IPS DF 19.7 (cell line): Measurements from ENCODE around the gene SUCLG2.

ENCODE experiments used
- DNase-seq: peaks from one replicate; pipeline ENCODE4 v3.0.0-alpha.2; 2013; ENCODE audit warnings: low read depth, low spot score

The SUCLG2 gene

GRCh38 chr3:67509471-67510075, 144.8 kb downstream of the SUCLG2 start:
- no peak for DNase-seq

GRCh38 chr3:67507584-67507983, 146.8 kb downstream of the SUCLG2 start:
- DNase-seq = no peak

GRCh38 chr3:67500709-67501108, 153.7 kb downstream of the SUCLG2 start:
- no peak for DNase-seq

GRCh38 chr3:67497746-67498145, 156.7 kb downstream of the SUCLG2 start:
- no peak for DNase-seq

- DNase-seq = no peak
Measured at GRCh38 chr3:67495751-67496150, 158.7 kb downstream of the SUCLG2 start.

- DNase-seq = no peak
Measured at GRCh38 chr3:67493808-67494207, 160.6 kb downstream of the SUCLG2 start.

- no peak for DNase-seq
Measured at GRCh38 chr3:67490658-67491057, 163.8 kb downstream of the SUCLG2 start.

GRCh38 chr3:67489816-67490215, 164.6 kb downstream of the SUCLG2 start:
- no peak for DNase-seq

GRCh38 chr3:67487564-67488114, 166.8 kb downstream of the SUCLG2 start:
- no peak for DNase-seq

GRCh38 chr3:67486883-67487282, 167.5 kb downstream of the SUCLG2 start:
- DNase-seq = no peak

GRCh38 chr3:67484085-67484484, 170.3 kb downstream of the SUCLG2 start:
- DNase-seq = no peak

- DNase-seq = no peak
Measured at GRCh38 chr3:67481126-67481525, 173.3 kb downstream of the SUCLG2 start.

GRCh38 chr3:67478423-67478822, 176.0 kb downstream of the SUCLG2 start:
- DNase-seq = no peak

- no peak for DNase-seq
Measured at GRCh38 chr3:67474311-67474710, 180.1 kb downstream of the SUCLG2 start.

GRCh38 chr3:67472674-67473201, 181.7 kb downstream of the SUCLG2 start:
- no peak for DNase-seq

GRCh38 chr3:67470207-67470606, 184.2 kb downstream of the SUCLG2 start:
- no peak for DNase-seq

GRCh38 chr3:67468511-67468910, 185.9 kb downstream of the SUCLG2 start:
- DNase-seq = no peak

GRCh38 chr3:67463656-67464055, 190.8 kb downstream of the SUCLG2 start:
- no peak for DNase-seq

GRCh38 chr3:67462187-67462586, 192.2 kb downstream of the SUCLG2 start:
- DNase-seq = no peak

- DNase-seq = no peak
Measured at GRCh38 chr3:67461667-67462142, 192.7 kb downstream of the SUCLG2 start.

- DNase-seq = no peak
Measured at GRCh38 chr3:67460841-67461510, 193.4 kb downstream of the SUCLG2 start.

- DNase-seq = no peak
Measured at GRCh38 chr3:67459796-67460195, 194.6 kb downstream of the SUCLG2 start.
